DND-41 (cell line): ENCODE data around the gene IFT27.

Source experiments
- ATAC-seq: fragments of 200-7000 bp; cut with Tn5 transposase; 3 replicates; pipeline ENCODE4 v1.9.1; 2021; ENCODE audit warnings: low read depth; ENCODE audit not compliant: insufficient read depth
- DNase-seq: peaks from one replicate; pipeline ENCODE4 v3.0.0-alpha.2; 2020
- H2AFZ ChIP-seq: 2 replicates; pipeline ENCODE4 v1.6.0; 2012; ENCODE audit warnings: low read depth, low read length
- H3K27ac ChIP-seq: 2 replicates; pipeline ENCODE4 v1.5.1; 2012; ENCODE audit warnings: low read length, inconsistent platforms
- H3K27me3 ChIP-seq: fragments of 200-600 bp; sonication (generic); 2 replicates; pipeline ENCODE4 v1.6.0; 2012; ENCODE audit warnings: low read length, mild to moderate bottlenecking, inconsistent platforms; ENCODE audit not compliant: insufficient read depth, poor library complexity
- H3K36me3 ChIP-seq: 2 replicates; pipeline ENCODE4 v1.5.1; 2012; ENCODE audit warnings: low read length, inconsistent platforms; ENCODE audit not compliant: insufficient read depth
- H3K4me1 ChIP-seq: 2 replicates; pipeline ENCODE4 v1.5.1; 2012; ENCODE audit warnings: mild to moderate bottlenecking, low read length; ENCODE audit not compliant: insufficient read depth
- H3K4me2 ChIP-seq: 2 replicates; pipeline ENCODE4 v1.6.0; 2012; ENCODE audit warnings: mild to moderate bottlenecking, moderate library complexity, low read length, inconsistent platforms; ENCODE audit not compliant: insufficient read depth
- H3K4me3 ChIP-seq, 2 experiments: fragments of 200-600 bp in 1 of 2; shearing (Covaris generic) in 1 of 2; 2 replicates each; pipeline ENCODE4 v1.5.1; 2012 to 2016; ENCODE audit warnings: inconsistent platforms in 2 of 2, low read length in 2 of 2, mild to moderate bottlenecking in 2 of 2, low read depth in 1 of 2, moderate library complexity in 1 of 2
- H3K79me2 ChIP-seq: 2 replicates; pipeline ENCODE4 v1.6.0; 2012; ENCODE audit warnings: low read length, inconsistent platforms; ENCODE audit not compliant: insufficient read depth
- H3K9ac ChIP-seq: 2 replicates; pipeline ENCODE4 v1.6.0; 2012; ENCODE audit warnings: low read depth, mild to moderate bottlenecking, inconsistent platforms, low read length, moderate library complexity
- H3K9me3 ChIP-seq: 2 replicates; pipeline ENCODE4 v1.5.1; 2012; ENCODE audit warnings: low read length, moderate library complexity, mild to moderate bottlenecking, inconsistent platforms; ENCODE audit not compliant: insufficient read depth, severe bottlenecking
- H4K20me1 ChIP-seq: 2 replicates; pipeline ENCODE4 v1.6.0; 2012; ENCODE audit warnings: low read length; ENCODE audit not compliant: insufficient read depth
- EZH2 ChIP-seq: IDR thresholded peaks from 3 replicates; pipeline ENCODE4 v1.6.1; 2012; ENCODE audit warnings: borderline replicate concordance, low read depth, mild to moderate bottlenecking, moderate library complexity, low read length, inconsistent platforms; ENCODE audit not compliant: severe bottlenecking
- TF ChIP-seq, protein P1 (sequence below): IDR thresholded peaks from 2 replicates; pipeline ENCODE4 v1.5.1; 2012; ENCODE audit warnings: borderline replicate concordance, low read length, moderate library complexity, mild to moderate bottlenecking; ENCODE audit not compliant: poor library complexity, severe bottlenecking; ENCODE audit errors: extremely low read depth

IFT27 gene

DNA sequence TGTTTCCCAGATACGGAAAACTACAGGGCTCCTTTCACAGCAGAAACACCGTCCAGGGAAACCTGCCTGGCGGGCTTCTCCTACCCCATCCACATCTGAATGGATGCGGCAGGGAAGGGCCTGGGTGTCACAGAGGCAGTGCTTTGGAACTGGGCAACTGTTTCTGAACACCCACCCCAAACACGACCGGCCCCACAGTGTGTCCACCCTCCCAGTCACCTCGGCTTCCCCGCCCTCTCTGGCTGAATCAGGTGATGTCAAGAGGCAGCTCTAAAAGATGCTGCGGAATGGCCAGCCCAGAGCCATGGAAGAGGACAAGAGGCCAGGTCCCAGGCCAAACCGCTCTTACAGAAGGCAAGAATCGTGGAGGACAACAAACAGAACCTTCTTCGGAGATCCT is 22.0 kb downstream of the IFT27 start:
- no peak overlapping the region for H3K27ac ChIP-seq
- no peak for TF ChIP-seq EZH2
- TF ChIP-seq, protein P1, sequence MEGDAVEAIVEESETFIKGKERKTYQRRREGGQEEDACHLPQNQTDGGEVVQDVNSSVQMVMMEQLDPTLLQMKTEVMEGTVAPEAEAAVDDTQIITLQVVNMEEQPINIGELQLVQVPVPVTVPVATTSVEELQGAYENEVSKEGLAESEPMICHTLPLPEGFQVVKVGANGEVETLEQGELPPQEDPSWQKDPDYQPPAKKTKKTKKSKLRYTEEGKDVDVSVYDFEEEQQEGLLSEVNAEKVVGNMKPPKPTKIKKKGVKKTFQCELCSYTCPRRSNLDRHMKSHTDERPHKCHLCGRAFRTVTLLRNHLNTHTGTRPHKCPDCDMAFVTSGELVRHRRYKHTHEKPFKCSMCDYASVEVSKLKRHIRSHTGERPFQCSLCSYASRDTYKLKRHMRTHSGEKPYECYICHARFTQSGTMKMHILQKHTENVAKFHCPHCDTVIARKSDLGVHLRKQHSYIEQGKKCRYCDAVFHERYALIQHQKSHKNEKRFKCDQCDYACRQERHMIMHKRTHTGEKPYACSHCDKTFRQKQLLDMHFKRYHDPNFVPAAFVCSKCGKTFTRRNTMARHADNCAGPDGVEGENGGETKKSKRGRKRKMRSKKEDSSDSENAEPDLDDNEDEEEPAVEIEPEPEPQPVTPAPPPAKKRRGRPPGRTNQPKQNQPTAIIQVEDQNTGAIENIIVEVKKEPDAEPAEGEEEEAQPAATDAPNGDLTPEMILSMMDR: no peak
- no peaks in the 10 kb centered on the region for H3K4me1 ChIP-seq
- H3K9ac ChIP-seq: no peak overlapping the region
- H3K4me2 ChIP-seq: no peak overlapping the region
- DNase-seq (no peak), ATAC-seq (no peak)
- H3K9me3 ChIP-seq: no peaks in the 10 kb centered on the region
- no peaks in the 10 kb centered on the region for H3K36me3 ChIP-seq
- H3K27me3 ChIP-seq: no peaks in the 10 kb centered on the region
- H3K4me3 ChIP-seq: no peak overlapping the region
- no peaks in the 10 kb centered on the region for H4K20me1 ChIP-seq
- H2AFZ ChIP-seq: no peak overlapping the region
- no peaks in the 10 kb centered on the region for H3K79me2 ChIP-seq

DNA sequence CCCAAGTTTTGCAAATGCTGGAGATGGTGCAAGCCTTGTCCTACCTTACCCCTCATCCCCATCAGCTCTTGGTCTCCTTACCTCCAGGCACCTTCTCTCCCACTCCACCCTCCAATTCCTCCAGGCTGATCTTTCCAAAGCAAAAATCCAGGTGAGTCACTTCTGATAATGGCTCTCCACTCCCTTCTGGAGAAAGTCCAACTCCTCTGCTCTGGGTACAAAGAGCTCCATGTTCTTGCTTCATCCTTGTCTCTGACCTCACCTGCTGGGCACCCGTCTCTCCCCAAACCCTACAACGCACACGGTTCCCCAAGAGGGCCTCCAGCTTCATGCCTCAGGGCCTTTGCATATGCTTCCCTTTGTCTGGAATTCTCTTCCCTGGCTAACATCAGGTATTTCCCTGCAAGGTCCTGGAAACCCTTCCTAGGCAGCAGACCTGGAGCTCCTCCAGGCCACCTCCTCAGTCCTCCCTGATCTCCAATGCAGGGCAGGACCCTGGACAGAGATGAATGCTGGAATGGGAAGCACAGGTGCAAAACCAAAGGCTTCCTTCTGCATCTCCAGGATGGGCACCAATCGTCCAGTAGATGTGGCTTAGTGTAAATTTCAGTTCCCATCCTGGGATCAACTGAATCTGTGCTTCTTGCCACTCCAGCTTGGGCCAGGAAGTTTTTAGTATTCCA is 22.7 kb downstream of the IFT27 start:
- TF ChIP-seq, protein P1: no peak
- no peak for TF ChIP-seq EZH2
- ATAC-seq (no peak), DNase-seq (no peak)
- Histone ChIP-seq H3K9me3 (no peaks in the 10 kb centered on the region), H3K36me3 (no peaks in the 10 kb centered on the region), H3K4me3 (no peak overlapping the region), H4K20me1 (no peaks in the 10 kb centered on the region), H3K4me1 (no peaks in the 10 kb centered on the region), H3K79me2 (no peaks in the 10 kb centered on the region), H3K9ac (no peak overlapping the region), H3K4me2 (no peak overlapping the region), H3K27ac (no peak overlapping the region), H3K27me3 (no peaks in the 10 kb centered on the region), H2AFZ (no peak overlapping the region)

DNA sequence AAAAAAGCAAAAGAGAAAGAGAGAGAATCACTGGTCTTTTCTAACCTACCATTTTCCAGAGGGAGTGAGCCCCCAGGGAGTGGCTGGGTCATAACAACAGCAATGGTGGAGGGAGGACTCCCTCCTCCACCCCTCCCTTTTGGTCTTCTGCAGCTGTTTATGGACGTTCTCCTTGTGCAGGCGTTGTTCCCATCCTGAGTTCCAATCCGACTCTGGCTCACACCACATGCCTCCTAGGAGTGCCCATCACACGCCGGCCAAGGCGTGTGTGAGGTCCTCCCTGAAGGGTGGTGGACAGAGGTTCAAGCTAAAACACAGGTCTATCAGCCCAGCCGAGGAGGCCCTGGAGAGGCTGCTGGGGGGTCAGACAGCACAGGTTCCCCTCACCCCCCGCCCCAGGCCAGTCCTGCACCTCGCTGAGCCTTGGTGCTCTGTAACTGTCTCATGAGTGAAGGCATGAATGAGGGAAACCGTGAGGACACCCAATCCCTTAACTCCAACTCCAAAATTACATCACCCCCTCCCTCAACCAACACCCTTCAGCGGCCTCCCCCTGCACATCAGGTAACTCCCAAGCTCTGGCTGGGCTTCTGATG is 29.4 kb downstream of the IFT27 start:
- no peaks in the 10 kb centered on the region for H3K79me2 ChIP-seq
- 0 out of 2 replicates have a peak, but pooled peaks cover 2% of the 10 kb centered on the region for H4K20me1 ChIP-seq
- DNase-seq: no peak
- H3K9me3 ChIP-seq: no peaks in the 10 kb centered on the region
- H3K9ac ChIP-seq: no peak overlapping the region
- ATAC-seq: no peak
- no peaks in the 10 kb centered on the region for H3K4me1 ChIP-seq
- no peaks in the 10 kb centered on the region for H3K36me3 ChIP-seq
- H2AFZ ChIP-seq: no peak overlapping the region
- TF ChIP-seq, protein P1: no peak
- TF ChIP-seq EZH2: no peak
- H3K27ac ChIP-seq: no peak overlapping the region
- no peak overlapping the region for H3K4me2 ChIP-seq
- no peak overlapping the region for H3K4me3 ChIP-seq
- H3K27me3 ChIP-seq: peaks cover 5% of the 10 kb centered on the region
